Medulla oblongata (tissue), 1 donor: ENCODE data around the gene LRP3.
A peak's percentile ranks its signal among the peaks of the same experiment; 100 is the strongest.
"Not testable (repeated sequence)": the region's sequence is repeated elsewhere in the genome, so short reads cannot be mapped to it uniquely, and the experiment has no call there.

ENCODE experiments used
- DNase-seq: peaks from one replicate; pipeline ENCODE4 v3.0.0-alpha.2; 2015; ENCODE audit errors: extremely low spot score

LRP3 gene

GRCh38 chr19:33202546-33203507, 8.7 kb downstream of the LRP3 start:
- no peak for DNase-seq

- DNase-seq = no peak
Observed at GRCh38 chr19:33203529-33203928, 9.4 kb downstream of the LRP3 start.

- no peak for DNase-seq
Observed at GRCh38 chr19:33204136-33204973, 10.2 kb downstream of the LRP3 start.

GRCh38 chr19:33205110-33205509, 11.0 kb downstream of the LRP3 start:
- no peak for DNase-seq

GRCh38 chr19:33205531-33206260, 11.6 kb downstream of the LRP3 start:
- no peak for DNase-seq

- DNase-seq = no peak
Observed at GRCh38 chr19:33206261-33207039, 12.3 kb downstream of the LRP3 start.

- DNase-seq = no peak
Observed at GRCh38 chr19:33207040-33207620, 13.0 kb downstream of the LRP3 start.

GRCh38 chr19:33207903-33208302, 13.8 kb downstream of the LRP3 start:
- DNase-seq = no peak

- peak; percentile 16 for DNase-seq
Observed at GRCh38 chr19:33208371-33208895, 14.3 kb downstream of the LRP3 start.

- peak; percentile 23 for DNase-seq
Observed at GRCh38 chr19:33208904-33209849, 15.0 kb downstream of the LRP3 start.

GRCh38 chr19:33209850-33210230, 15.7 kb downstream of the LRP3 start:
- DNase-seq = not testable (repeated sequence)

GRCh38 chr19:33210266-33210940, 16.3 kb downstream of the LRP3 start:
- no peak for DNase-seq

- no peak for DNase-seq
Observed at GRCh38 chr19:33211794-33212435, 17.8 kb downstream of the LRP3 start.

GRCh38 chr19:33212436-33213172, 18.5 kb downstream of the LRP3 start:
- no peak for DNase-seq

- DNase-seq = no peak
Observed at GRCh38 chr19:33214596-33214995, 20.5 kb downstream of the LRP3 start.

- DNase-seq = no peak
Observed at GRCh38 chr19:33215438-33216197, 21.5 kb downstream of the LRP3 start.
